HUES48 (cell line): ENCODE results near the gene GASK1A.
"Not testable (repeated sequence)": the region's sequence is repeated elsewhere in the genome, so short reads cannot be mapped to it uniquely, and the experiment has no call there.

Experiments used
- H3K27ac ChIP-seq: one replicate; pipeline ENCODE4 v1.7.0; 2013; ENCODE audit warnings: low read depth, low read length, inconsistent platforms
- H3K27me3 ChIP-seq: 2 replicates; pipeline ENCODE4 v1.6.1; 2013; ENCODE audit warnings: mild to moderate bottlenecking, low read length; ENCODE audit not compliant: control insufficient read depth, insufficient read depth
- H3K36me3 ChIP-seq: 2 replicates; pipeline ENCODE4 v1.6.1; 2013; ENCODE audit warnings: low read length; ENCODE audit not compliant: control insufficient read depth, insufficient read depth
- H3K4me1 ChIP-seq: 2 replicates; pipeline ENCODE4 v1.6.1; 2013; ENCODE audit warnings: mild to moderate bottlenecking, low read length; ENCODE audit not compliant: control insufficient read depth, insufficient read depth
- H3K4me3 ChIP-seq: 2 replicates; pipeline ENCODE4 v1.5.1; 2013; ENCODE audit warnings: mild to moderate bottlenecking, low read depth, low read length
- H3K9ac ChIP-seq: 2 replicates; pipeline ENCODE4 v1.6.1; 2013; ENCODE audit warnings: mild to moderate bottlenecking, low read depth, low read length, moderate library complexity
- H3K9me3 ChIP-seq: 2 replicates; pipeline ENCODE4 v1.6.1; 2013; ENCODE audit warnings: low read length; ENCODE audit not compliant: control insufficient read depth, insufficient read depth

GASK1A gene

GRCh38 chr3:43045079-43045478 is 66.0 kb downstream of the GASK1A start:
- H3K4me3 ChIP-seq, H3K36me3 ChIP-seq, H3K4me1 ChIP-seq, H3K27ac ChIP-seq, H3K9ac ChIP-seq, H3K27me3 ChIP-seq: not testable (repeated sequence)
- peaks cover 36% of the 10 kb centered on the region for H3K9me3 ChIP-seq

GRCh38 chr3:43046583-43046982 is 67.5 kb downstream of the GASK1A start:
- H3K9ac ChIP-seq = no peak overlapping the region
- no peaks in the 10 kb centered on the region for H3K27me3 ChIP-seq
- H3K36me3 ChIP-seq = no peaks in the 10 kb centered on the region
- H3K4me1 ChIP-seq = no peaks in the 10 kb centered on the region
- H3K4me3 ChIP-seq = no peak overlapping the region
- H3K27ac ChIP-seq = no peak overlapping the region
- H3K9me3 ChIP-seq = peaks cover 36% of the 10 kb centered on the region

- no peak overlapping the region for H3K9ac ChIP-seq
- H3K4me1 ChIP-seq = no peaks in the 10 kb centered on the region
- no peak overlapping the region for H3K4me3 ChIP-seq
- H3K27ac ChIP-seq = no peak overlapping the region
- H3K9me3 ChIP-seq = peaks cover 32% of the 10 kb centered on the region
- no peaks in the 10 kb centered on the region for H3K36me3 ChIP-seq
- no peaks in the 10 kb centered on the region for H3K27me3 ChIP-seq
These were observed 69.4 kb downstream of the GASK1A start for GRCh38 chr3:43048470-43048869.

- no peaks in the 10 kb centered on the region for H3K27me3 ChIP-seq
- H3K9ac ChIP-seq = no peak overlapping the region
- H3K9me3 ChIP-seq = no peaks in the 10 kb centered on the region
These were observed 74.2 kb downstream of the GASK1A start for GRCh38 chr3:43053291-43053690.

GRCh38 chr3:43054754-43055153 is 75.6 kb downstream of the GASK1A start:
- H3K27me3 ChIP-seq = no peaks in the 10 kb centered on the region
- no peak overlapping the region for H3K4me3 ChIP-seq
- H3K27ac ChIP-seq = no peak overlapping the region
- no peaks in the 10 kb centered on the region for H3K9me3 ChIP-seq
- H3K9ac ChIP-seq = no peak overlapping the region
- H3K36me3 ChIP-seq = no peaks in the 10 kb centered on the region
- no peaks in the 10 kb centered on the region for H3K4me1 ChIP-seq

More at GRCh38 chr3:43053291-43053690, 74.2 kb downstream of the GASK1A start:
- Histone ChIP-seq H3K36me3 (no peaks in the 10 kb centered on the region), H3K4me1 (no peaks in the 10 kb centered on the region), H3K27ac (no peak overlapping the region), H3K4me3 (no peak overlapping the region)

GRCh38 chr3:43055393-43055792 is 76.3 kb downstream of the GASK1A start:
- H3K4me1 ChIP-seq = no peaks in the 10 kb centered on the region
- no peak overlapping the region for H3K4me3 ChIP-seq
- H3K27ac ChIP-seq = no peak overlapping the region
- H3K36me3 ChIP-seq = no peaks in the 10 kb centered on the region
- H3K9ac ChIP-seq = no peak overlapping the region
- H3K27me3 ChIP-seq = no peaks in the 10 kb centered on the region
- H3K9me3 ChIP-seq = no peaks in the 10 kb centered on the region

- Histone ChIP-seq H3K27me3 (no peaks in the 10 kb centered on the region), H3K9ac (no peak overlapping the region), H3K27ac (no peak overlapping the region), H3K4me1 (no peaks in the 10 kb centered on the region), H3K9me3 (no peaks in the 10 kb centered on the region), H3K4me3 (no peak overlapping the region), H3K36me3 (no peaks in the 10 kb centered on the region)
These were observed 77.0 kb downstream of the GASK1A start for GRCh38 chr3:43055806-43056770.

- no peaks in the 10 kb centered on the region; the same call in 1 of the 2 replicates for H3K4me1 ChIP-seq
- no peaks in the 10 kb centered on the region for H3K36me3 ChIP-seq
- no peak overlapping the region for H3K4me3 ChIP-seq
- H3K9ac ChIP-seq = no peak overlapping the region
- no peak overlapping the region for H3K27ac ChIP-seq
- H3K9me3 ChIP-seq = peaks cover 12% of the 10 kb centered on the region
- no peaks in the 10 kb centered on the region for H3K27me3 ChIP-seq
These were observed 80.3 kb downstream of the GASK1A start for GRCh38 chr3:43059456-43059855.

- Histone ChIP-seq H3K9ac (no peak overlapping the region), H3K36me3 (no peaks in the 10 kb centered on the region), H3K4me3 (no peak overlapping the region), H3K27me3 (no peaks in the 10 kb centered on the region), H3K4me1 (no peaks in the 10 kb centered on the region; the same call in 1 of the 2 replicates), H3K27ac (no peak overlapping the region), H3K9me3 (peaks cover 15% of the 10 kb centered on the region)
These were observed 82.2 kb downstream of the GASK1A start for GRCh38 chr3:43061101-43061895.

GRCh38 chr3:43062040-43062563 is 83.0 kb downstream of the GASK1A start:
- Histone ChIP-seq H3K4me3 (no peak overlapping the region), H3K9me3 (peaks cover 15% of the 10 kb centered on the region), H3K4me1 (no peaks in the 10 kb centered on the region; the same call in 1 of the 2 replicates), H3K9ac (no peak overlapping the region), H3K27me3 (no peaks in the 10 kb centered on the region), H3K27ac (peak overlapping the region; percentile 48), H3K36me3 (no peaks in the 10 kb centered on the region)
